Stimulated activated CD4-positive, alpha-beta T cell treated with anti-CD3 and anti-CD28 coated beads, Interleukin-12 subunit alpha, Interleukin-12 subunit beta, amount 100 ng/mL, for 4 hours (primary cell): ENCODE results near the gene PNMA1.

Experiments
- DNase-seq: peaks from one replicate; pipeline ENCODE4 v3.0.0-alpha.2; 2020

Gene PNMA1

DNA sequence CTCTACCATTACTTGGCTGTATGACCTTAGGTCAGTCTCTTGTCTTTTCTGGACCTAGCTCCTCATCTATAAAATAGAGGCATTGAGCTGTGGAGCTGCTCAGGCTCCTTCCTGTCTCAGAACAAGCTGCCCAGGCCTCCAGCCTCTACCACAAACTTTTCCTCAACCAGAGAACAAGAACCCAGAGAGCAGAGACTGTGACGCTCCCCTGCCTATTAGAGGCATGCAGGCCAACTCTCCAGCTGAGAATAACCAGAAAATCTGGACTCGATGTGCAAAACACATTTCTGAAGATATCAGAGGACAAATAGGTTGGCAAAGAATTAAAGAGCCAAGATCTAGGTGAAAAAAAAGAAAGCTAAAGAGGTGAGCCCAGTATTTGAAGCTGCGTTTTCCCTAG is 17.8 kb upstream of the PNMA1 start:
- DNase-seq, result no peak

DNA sequence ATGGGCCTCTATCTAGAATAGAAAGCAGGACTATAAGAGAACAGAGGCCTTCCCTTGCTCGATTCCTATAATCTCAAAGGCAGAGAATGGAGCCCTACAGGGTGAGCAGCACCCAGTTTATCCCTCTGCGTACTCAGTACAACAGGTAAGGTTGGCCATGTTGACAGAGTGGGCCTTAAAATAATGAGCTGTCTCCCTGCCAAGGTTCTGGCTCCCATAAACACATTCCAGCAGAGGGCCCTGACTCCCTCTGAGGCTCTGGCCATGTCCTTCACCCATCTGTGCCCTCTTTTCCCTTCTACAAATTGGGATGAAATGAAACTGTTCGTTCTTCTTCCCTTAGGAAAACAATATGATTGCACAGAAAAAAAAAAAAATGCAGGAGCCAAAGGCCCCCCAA is 16.9 kb upstream of the PNMA1 start:
- DNase-seq, result no peak

GRCh38 chr14:73729556-73730265 is 15.5 kb upstream of the PNMA1 start:
- no peak for DNase-seq

DNA sequence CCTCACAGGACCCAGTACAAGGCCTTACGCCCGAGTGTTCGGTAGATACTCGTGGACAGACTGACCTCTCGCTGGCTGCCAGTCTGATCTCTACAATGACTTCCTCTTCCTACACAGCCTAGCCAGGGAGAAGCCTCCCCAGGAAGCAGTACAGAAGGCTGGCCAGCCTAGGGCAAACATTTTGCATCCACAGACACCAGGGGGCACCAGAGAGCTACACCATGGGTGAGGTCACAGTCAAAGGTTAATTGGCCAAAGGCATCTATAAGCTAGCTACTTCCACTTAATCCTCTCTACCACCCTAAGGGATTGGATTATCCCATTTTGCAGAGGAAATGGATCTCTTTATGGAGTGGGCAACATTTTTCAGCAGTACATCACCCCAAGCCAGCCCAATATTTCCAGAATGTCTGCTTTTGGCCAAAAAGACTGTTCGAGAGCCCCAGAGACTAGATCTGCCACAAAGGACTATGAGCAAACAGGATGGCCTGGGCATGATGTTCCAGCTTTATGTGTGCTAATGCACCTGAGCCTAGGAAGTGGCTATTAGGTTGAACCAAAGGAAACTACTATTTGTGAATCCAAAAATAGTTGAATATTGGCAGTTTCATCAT is 14.6 kb upstream of the PNMA1 start:
- peak; percentile 90 for DNase-seq

- no peak for DNase-seq
Observed at GRCh38 chr14:73727166-73727565, 13.0 kb upstream of the PNMA1 start.

- DNase-seq, result no peak
Observed at GRCh38 chr14:73726025-73726961, 12.1 kb upstream of the PNMA1 start.

GRCh38 chr14:73725116-73726024 is 11.2 kb upstream of the PNMA1 start:
- DNase-seq, result no peak

DNA sequence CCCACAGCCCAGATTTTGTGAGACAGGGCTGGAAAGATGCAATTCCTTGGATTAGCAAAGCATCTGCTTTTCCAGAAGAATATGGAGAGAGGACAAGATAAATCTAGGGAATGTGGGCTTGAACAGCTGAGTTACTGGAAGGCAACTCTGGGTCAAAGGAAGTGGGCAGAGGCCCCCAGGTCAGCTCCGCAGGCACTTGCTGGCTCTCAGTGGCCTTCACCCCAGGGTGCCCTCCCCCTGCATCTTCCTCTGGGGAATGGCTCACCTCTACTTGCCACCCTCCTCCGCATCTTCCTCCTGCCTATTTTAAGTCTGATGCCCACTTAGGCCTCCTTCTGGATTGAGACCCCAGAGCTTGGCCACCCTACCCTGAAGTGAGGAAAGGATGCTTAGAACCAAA is 10.5 kb upstream of the PNMA1 start:
- no peak for DNase-seq

GRCh38 chr14:73723797-73724661 is 9.8 kb upstream of the PNMA1 start:
- no peak for DNase-seq

- no peak for DNase-seq
Observed at GRCh38 chr14:73723406-73723796, 9.2 kb upstream of the PNMA1 start.

DNA sequence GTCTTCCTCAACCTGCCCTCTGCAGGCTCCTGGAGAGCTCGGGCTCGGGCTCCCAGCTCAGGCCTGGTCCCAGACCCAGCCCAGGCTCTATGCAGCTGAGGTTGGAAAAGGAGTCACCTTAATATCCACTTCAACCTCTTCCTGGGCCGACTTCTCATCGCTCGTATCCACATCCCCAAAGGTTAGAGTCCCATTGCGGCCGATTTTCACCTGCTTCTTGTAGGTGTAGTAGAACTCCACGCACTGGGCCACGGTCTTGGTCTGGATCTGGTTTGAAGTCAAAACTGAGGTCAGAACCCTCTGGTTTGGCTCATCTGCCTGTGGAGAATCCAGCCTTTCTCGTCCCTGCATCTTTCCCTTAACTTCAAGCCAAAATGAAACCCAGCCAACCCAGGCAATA is 8.4 kb upstream of the PNMA1 start:
- DNase-seq, result no peak

DNA sequence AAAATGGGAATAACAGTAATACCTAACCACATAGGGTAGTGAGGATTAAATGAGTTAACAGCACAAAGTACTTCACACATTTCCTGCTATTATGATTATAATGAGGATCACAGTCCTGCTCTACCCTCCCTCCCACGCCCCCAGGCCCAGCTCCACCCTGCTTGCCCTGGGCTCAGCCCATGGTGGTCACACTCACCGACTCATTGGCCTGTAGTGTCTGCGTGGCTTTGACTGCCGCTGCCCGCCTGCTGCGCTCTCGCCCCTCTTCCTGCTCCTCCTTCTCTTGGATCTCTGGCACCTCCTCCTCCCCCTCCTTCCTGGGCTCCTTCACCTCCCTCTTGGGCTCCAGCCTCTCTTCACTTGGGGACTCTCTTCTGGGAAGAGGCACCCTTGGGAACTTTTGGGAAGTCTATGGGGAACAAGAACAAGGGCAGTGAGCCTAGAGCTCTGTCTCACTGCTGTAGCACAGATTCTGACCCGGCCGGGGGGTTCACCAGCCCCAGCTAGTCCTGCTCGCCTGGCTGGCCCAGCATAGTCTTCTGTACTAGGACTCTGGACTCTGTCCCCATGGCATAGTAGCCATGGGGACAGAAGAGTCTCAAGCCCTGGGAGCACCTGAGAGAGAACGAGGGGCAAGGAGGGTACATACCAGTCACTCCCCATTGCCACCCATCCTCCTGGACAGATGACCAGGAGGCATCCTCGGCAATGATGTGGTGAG is 7.1 kb upstream of the PNMA1 start:
- no peak for DNase-seq

- DNase-seq, result no peak
Observed at GRCh38 chr14:73720636-73721035, 6.5 kb upstream of the PNMA1 start.

DNA sequence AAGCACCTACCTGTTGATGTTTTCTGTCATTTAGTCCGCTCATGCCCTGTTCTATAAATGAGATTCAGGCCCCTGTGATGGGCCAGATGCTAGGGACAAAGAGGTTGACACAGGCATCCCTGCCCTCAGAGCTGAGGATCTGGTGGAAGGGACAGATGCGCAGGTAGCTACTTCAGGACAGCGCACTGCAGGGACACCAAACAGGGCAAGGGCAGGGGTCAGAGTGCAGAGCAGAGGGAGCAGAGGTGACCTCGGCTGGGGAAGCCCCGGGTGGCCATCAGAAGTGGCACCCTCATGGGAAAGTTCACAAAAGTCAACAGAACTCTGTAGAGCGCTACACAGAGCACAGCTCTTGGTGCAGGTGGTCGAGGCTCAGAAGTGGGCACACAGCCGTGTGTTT is 5.6 kb upstream of the PNMA1 start:
- no peak for DNase-seq

GRCh38 chr14:73719361-73719760 is 5.2 kb upstream of the PNMA1 start:
- DNase-seq, result no peak

- no peak for DNase-seq
Observed at GRCh38 chr14:73718418-73719251, 4.5 kb upstream of the PNMA1 start.

- no peak for DNase-seq
Observed at GRCh38 chr14:73717711-73718417, 3.7 kb upstream of the PNMA1 start.

DNA sequence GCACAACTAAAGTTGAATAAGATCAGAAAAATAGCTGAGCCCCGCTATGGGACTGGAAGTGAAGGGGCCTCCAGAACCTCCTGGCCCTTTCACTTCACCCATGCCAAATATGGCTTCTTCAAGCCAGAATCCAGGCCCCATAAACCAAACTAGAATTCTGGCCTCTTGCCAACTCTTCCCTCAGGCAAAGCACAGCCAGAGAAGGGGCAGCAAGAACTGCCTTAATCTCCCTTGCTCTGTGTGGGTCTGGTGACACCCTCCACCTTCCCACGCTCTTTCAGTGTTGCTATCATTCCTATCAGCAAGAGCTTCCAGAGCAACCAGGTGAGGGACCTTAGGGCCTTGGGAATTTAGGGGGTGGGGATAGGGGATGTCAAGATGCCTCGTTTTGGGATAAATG is 3.1 kb upstream of the PNMA1 start:
- no peak for DNase-seq

- no peak for DNase-seq
Observed at GRCh38 chr14:73715707-73716106, 1.5 kb upstream of the PNMA1 start.
